Measurements from ENCODE around the gene AOAH.
"Not testable (repeated sequence)": the region's sequence is repeated elsewhere in the genome, so short reads cannot be mapped to it uniquely, and the experiment has no call there.

AOAH gene

GRCh38 chr7:36507475-36508440, 216.5 kb downstream of the AOAH start:
- no peak for DNase-seq (ENCODE audit: low read depth in 2 of 2)

- DNase-seq (ENCODE audit: low read depth in 2 of 2): no peak
These were observed 217.5 kb downstream of the AOAH start for GRCh38 chr7:36506820-36507219.

- no peak for DNase-seq (ENCODE audit: low read depth in 2 of 2)
These were observed 218.0 kb downstream of the AOAH start for GRCh38 chr7:36506130-36506798.

GRCh38 chr7:36504617-36505016, 219.7 kb downstream of the AOAH start:
- not testable (repeated sequence) for DNase-seq (ENCODE audit: low read depth in 2 of 2)

- DNase-seq (ENCODE audit: low read depth in 2 of 2): not testable (repeated sequence)
These were observed 220.1 kb downstream of the AOAH start for GRCh38 chr7:36504216-36504615.

- DNase-seq (ENCODE audit: low read depth in 2 of 2): no peak
These were observed 226.5 kb downstream of the AOAH start for GRCh38 chr7:36497775-36498174.

GRCh38 chr7:36497176-36497575, 227.1 kb downstream of the AOAH start:
- DNase-seq (ENCODE audit: low read depth in 2 of 2): not testable (repeated sequence)

- no peak for DNase-seq (ENCODE audit: low read depth in 2 of 2)
These were observed 227.7 kb downstream of the AOAH start for GRCh38 chr7:36496576-36496975.

GRCh38 chr7:36491317-36491716, 233.0 kb downstream of the AOAH start:
- no peak for DNase-seq (ENCODE audit: low read depth in 2 of 2)

- no peak for DNase-seq (ENCODE audit: low read depth in 2 of 2)
These were observed 233.9 kb downstream of the AOAH start for GRCh38 chr7:36490419-36490830.

GRCh38 chr7:36488672-36489071, 235.6 kb downstream of the AOAH start:
- not testable (repeated sequence) for DNase-seq (ENCODE audit: low read depth in 2 of 2)

- DNase-seq (ENCODE audit: low read depth in 2 of 2): peak in 1 of 2 donors; percentile 11
These were observed 236.4 kb downstream of the AOAH start for GRCh38 chr7:36487756-36488336.

GRCh38 chr7:36486336-36486735, 238.0 kb downstream of the AOAH start:
- DNase-seq (ENCODE audit: low read depth in 2 of 2): no peak

GRCh38 chr7:36484265-36484664, 240.0 kb downstream of the AOAH start:
- DNase-seq (ENCODE audit: low read depth in 2 of 2): no peak

GRCh38 chr7:36483853-36484252, 240.4 kb downstream of the AOAH start:
- not testable (repeated sequence) for DNase-seq (ENCODE audit: low read depth in 2 of 2)

- no peak for DNase-seq (ENCODE audit: low read depth in 2 of 2)
These were observed 245.5 kb downstream of the AOAH start for GRCh38 chr7:36478745-36479144.

GRCh38 chr7:36475381-36475780, 248.9 kb downstream of the AOAH start:
- no peak for DNase-seq (ENCODE audit: low read depth in 2 of 2)

- DNase-seq (ENCODE audit: low read depth in 2 of 2): no peak
These were observed 249.3 kb downstream of the AOAH start for GRCh38 chr7:36475011-36475342.

GRCh38 chr7:36474283-36475010, 249.8 kb downstream of the AOAH start:
- no peak for DNase-seq (ENCODE audit: low read depth in 2 of 2)

- no peak for DNase-seq (ENCODE audit: low read depth in 2 of 2)
These were observed 250.6 kb downstream of the AOAH start for GRCh38 chr7:36473454-36474282.

GRCh38 chr7:36472141-36472729, 252.1 kb downstream of the AOAH start:
- no peak for DNase-seq (ENCODE audit: low read depth in 2 of 2)
